ENCODE measurements around the gene DDX49. TPM values are rescaled to one million over a fixed set of nuclear protein-coding genes. Genes with fewer than 3 reads are reported as not detected.

Gene DDX49
- total and polyA plus RNA-seq, 2 donors (not counting 1 experiment from before 2014, with no cell fraction given), result 38.9 to 47.5 TPM

DNA sequence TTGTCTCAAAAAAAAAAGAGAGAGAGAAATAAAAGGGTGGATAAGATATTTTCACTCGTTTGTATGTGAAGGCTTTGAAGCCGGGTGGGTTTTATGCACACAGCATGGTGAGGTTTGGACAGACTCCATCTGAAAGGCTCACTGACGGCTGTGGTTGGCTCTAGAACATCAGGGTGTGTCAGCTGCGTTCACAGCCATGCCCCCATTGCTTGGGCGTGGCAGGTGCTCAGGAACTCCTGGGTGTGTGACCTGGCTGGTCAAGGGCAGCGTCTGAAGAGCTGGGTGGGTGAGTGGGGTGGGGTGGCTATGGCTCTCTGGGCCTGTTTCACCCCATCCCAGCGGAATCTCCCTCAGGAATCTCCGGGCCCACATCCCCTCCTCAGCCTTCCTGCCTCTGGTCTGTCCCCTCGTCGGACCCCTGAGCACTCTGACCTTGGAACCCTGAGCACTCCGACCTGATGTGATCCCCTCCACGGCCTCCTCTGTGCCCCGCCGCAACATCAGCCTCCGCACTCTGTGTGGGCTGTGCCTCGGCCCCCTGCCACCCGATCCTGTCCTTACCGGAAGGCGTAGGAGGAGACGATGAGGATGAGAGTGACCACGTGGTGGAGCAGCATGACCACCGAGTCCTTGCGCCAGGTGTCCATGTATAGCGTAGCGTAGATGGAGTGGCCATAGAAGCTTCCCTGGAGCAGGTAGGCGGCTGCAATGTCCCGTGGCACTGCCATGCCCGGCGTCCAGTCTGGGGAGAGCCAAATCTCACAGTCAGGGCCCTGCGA is 35.8 kb upstream of the DDX49 start:
- no peak for ATAC-seq (ENCODE audit: low read depth)
- WGBS (ENCODE audit: insufficient coverage), result 90% methylated on average over 28 of the region's 30 CpGs

DNA sequence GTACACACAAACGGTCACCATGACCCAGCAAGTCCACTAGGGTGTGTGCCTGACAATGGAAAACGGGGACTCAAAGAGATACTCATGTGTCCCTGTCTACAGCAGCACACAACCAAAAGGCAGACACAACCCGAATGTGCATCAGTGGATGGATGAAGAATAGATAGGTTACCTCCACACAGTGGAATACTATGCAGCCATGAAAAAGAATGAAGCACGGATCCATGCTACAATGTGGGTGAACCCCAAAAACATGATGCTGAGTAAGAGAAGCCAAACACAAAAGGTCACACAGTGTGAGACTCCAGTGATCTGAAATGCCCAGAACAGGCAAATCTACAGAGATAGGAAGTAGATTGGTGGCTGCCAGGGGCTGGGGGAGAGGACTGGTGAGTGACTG is 32.5 kb upstream of the DDX49 start:
- Histone ChIP-seq H3K36me3 (replicated peaks in 1 of 2; ENCODE audit: control extremely low read depth in 1 of 2, control insufficient read depth in 1 of 2, extremely low read depth in 1 of 2, insufficient read depth in 2 of 2, low read length in 1 of 2) (no peaks in the 10 kb centered on the region), H3K4me1 (ENCODE audit: control insufficient read depth in 2 of 2, insufficient read depth in 2 of 2, low read length in 2 of 2) (no peaks in the 10 kb centered on the region), H4K20me1 (ENCODE audit: control insufficient read depth, insufficient read depth, low read length, poor library complexity, severe bottlenecking) (no peaks in the 10 kb centered on the region), H3K27ac (ENCODE audit: low read length in 2 of 2) (no peak overlapping the region), H3K4me2 (replicated peaks; ENCODE audit: low read depth, low read length, poor library complexity, severe bottlenecking) (no peak overlapping the region), H3K79me2 (ENCODE audit: control insufficient read depth, insufficient read depth, low read length) (no peaks in the 10 kb centered on the region), H3K27me3 (replicated peaks in 1 of 4; ENCODE audit: control extremely low read depth in 1 of 4, control insufficient read depth in 3 of 4, insufficient read depth in 4 of 4, low read length in 3 of 4) (peaks cover 0 to 4% (median 0%) of the 10 kb centered on the region in 4 experiments), H2AFZ (ENCODE audit: insufficient read depth, low read depth, low read length, poor library complexity, severe bottlenecking) (no peak overlapping the region), H3K4me3 (ENCODE audit: control extremely low read depth in 1 of 5, extremely low read depth in 1 of 5, insufficient read depth in 1 of 5, low read depth in 2 of 5, low read length in 4 of 5) (no peak overlapping the region), H3K9ac (ENCODE audit: low read length) (no peak overlapping the region), H3K9me3 (ENCODE audit: control extremely low read depth in 1 of 3, control insufficient read depth in 2 of 3, insufficient read depth in 1 of 3, low read length in 2 of 3) (peaks cover 0 to 4% (median 0%) of the 10 kb centered on the region in 3 donors)
- H3K27ac Mint-ChIP-seq, result no peak overlapping the region
- ATAC-seq (ENCODE audit: low read depth) (no peak), DNase-seq (no peak)
- H3K27me3 Mint-ChIP-seq, result peaks cover 14% of the 10 kb centered on the region
- no peak overlapping the region for H3K4me3 Mint-ChIP-seq
- TF ChIP-seq, protein P1, sequence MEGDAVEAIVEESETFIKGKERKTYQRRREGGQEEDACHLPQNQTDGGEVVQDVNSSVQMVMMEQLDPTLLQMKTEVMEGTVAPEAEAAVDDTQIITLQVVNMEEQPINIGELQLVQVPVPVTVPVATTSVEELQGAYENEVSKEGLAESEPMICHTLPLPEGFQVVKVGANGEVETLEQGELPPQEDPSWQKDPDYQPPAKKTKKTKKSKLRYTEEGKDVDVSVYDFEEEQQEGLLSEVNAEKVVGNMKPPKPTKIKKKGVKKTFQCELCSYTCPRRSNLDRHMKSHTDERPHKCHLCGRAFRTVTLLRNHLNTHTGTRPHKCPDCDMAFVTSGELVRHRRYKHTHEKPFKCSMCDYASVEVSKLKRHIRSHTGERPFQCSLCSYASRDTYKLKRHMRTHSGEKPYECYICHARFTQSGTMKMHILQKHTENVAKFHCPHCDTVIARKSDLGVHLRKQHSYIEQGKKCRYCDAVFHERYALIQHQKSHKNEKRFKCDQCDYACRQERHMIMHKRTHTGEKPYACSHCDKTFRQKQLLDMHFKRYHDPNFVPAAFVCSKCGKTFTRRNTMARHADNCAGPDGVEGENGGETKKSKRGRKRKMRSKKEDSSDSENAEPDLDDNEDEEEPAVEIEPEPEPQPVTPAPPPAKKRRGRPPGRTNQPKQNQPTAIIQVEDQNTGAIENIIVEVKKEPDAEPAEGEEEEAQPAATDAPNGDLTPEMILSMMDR (IDR thresholded peaks at IDR 0.05), result no peak
- TF ChIP-seq EZH2 (IDR thresholded peaks at IDR 0.05; ENCODE audit: borderline replicate concordance, insufficient read depth, low read depth, low read length, poor library complexity, severe bottlenecking), result no peak
- CTCF ChIA-PET, result no interaction called here
- H3K9me3 Mint-ChIP-seq (ENCODE audit: insufficient read depth), result no peaks in the 10 kb centered on the region
- H3K4me1 Mint-ChIP-seq, result no peaks in the 10 kb centered on the region
- 100% methylated on average over 2 of the region's 4 CpGs for WGBS (ENCODE audit: insufficient coverage)
- intact Hi-C loops (cut with micrococcal nuclease), result no loop called here
- POLR2A ChIA-PET, result no interaction called here

More for the DNA sequence above, 35.8 kb upstream of the DDX49 start:
- no peak overlapping the region for H3K4me2 ChIP-seq (replicated peaks; ENCODE audit: low read depth, low read length, poor library complexity, severe bottlenecking)
- H3K79me2 ChIP-seq (ENCODE audit: control insufficient read depth, insufficient read depth, low read length), result no peaks in the 10 kb centered on the region
- H4K20me1 ChIP-seq (ENCODE audit: control insufficient read depth, insufficient read depth, low read length, poor library complexity, severe bottlenecking), result no peaks in the 10 kb centered on the region
- no peaks in the 10 kb centered on the region for H3K4me1 Mint-ChIP-seq
- H3K27me3 ChIP-seq (replicated peaks in 1 of 4; ENCODE audit: control extremely low read depth in 1 of 4, control insufficient read depth in 3 of 4, insufficient read depth in 4 of 4, low read length in 3 of 4), result peaks cover 0 to 4% (median 0%) of the 10 kb centered on the region in 4 experiments
- H3K9me3 ChIP-seq (ENCODE audit: control extremely low read depth in 1 of 3, control insufficient read depth in 2 of 3, insufficient read depth in 1 of 3, low read length in 2 of 3), result peaks cover 0 to 13% (median 0%) of the 10 kb centered on the region in 3 donors
- TF ChIP-seq EZH2 (IDR thresholded peaks at IDR 0.05; ENCODE audit: borderline replicate concordance, insufficient read depth, low read depth, low read length, poor library complexity, severe bottlenecking), result no peak
- TF ChIP-seq, protein P1 (IDR thresholded peaks at IDR 0.05), result no peak
- H3K4me1 ChIP-seq (ENCODE audit: control insufficient read depth in 2 of 2, insufficient read depth in 2 of 2, low read length in 2 of 2), result no peaks in the 10 kb centered on the region
- H3K27ac Mint-ChIP-seq, result no peak overlapping the region
- no peak overlapping the region for H2AFZ ChIP-seq (ENCODE audit: insufficient read depth, low read depth, low read length, poor library complexity, severe bottlenecking)
- no peak overlapping the region for H3K9ac ChIP-seq (ENCODE audit: low read length)
- intact Hi-C loops (cut with micrococcal nuclease), result no loop called here
- no peak overlapping the region for H3K27ac ChIP-seq (ENCODE audit: low read length in 2 of 2)
- DNase-seq, result no peak
- ChIA-PET POLR2A (no interaction called here), CTCF (interaction anchor here (1.1 kb wide), 1 partner anchor 13 kb away, joined by 4 read pairs; no protein-coding TSS in a partner anchor)
- no peak overlapping the region for H3K4me3 ChIP-seq (ENCODE audit: control extremely low read depth in 1 of 5, extremely low read depth in 1 of 5, insufficient read depth in 1 of 5, low read depth in 2 of 5, low read length in 4 of 5)
- H3K4me3 Mint-ChIP-seq, result no peak overlapping the region
- peaks cover 6% of the 10 kb centered on the region for H3K27me3 Mint-ChIP-seq
- H3K9me3 Mint-ChIP-seq (ENCODE audit: insufficient read depth), result no peaks in the 10 kb centered on the region
- no peaks in the 10 kb centered on the region for H3K36me3 ChIP-seq (replicated peaks in 1 of 2; ENCODE audit: control extremely low read depth in 1 of 2, control insufficient read depth in 1 of 2, extremely low read depth in 1 of 2, insufficient read depth in 2 of 2, low read length in 1 of 2)
